Progenitor cell of endocrine pancreas (in vitro differentiated cells): ENCODE measurements around the gene LRRC58. TPM values are rescaled to one million over a fixed set of nuclear protein-coding genes. Genes with fewer than 3 reads are reported as not detected.
"Not testable (repeated sequence)": the region's sequence is repeated elsewhere in the genome, so short reads cannot be mapped to it uniquely, and the experiment has no call there.

Experiments used
- DNase-seq: peaks from one replicate; pipeline ENCODE4 v3.0.0; 2021; ENCODE audit warnings: low spot score; ENCODE audit not compliant: unreplicated experiment
- H3K27ac Mint-ChIP-seq: 2 replicates; pipeline ENCODE4 v1.8.0; 2021; ENCODE audit warnings: mild to moderate bottlenecking, moderate library complexity, mixed read lengths
- H3K27me3 Mint-ChIP-seq: 2 replicates; pipeline ENCODE4 v1.8.0; 2021; ENCODE audit warnings: mixed read lengths
- H3K36me3 Mint-ChIP-seq: 2 replicates; pipeline ENCODE4 v1.8.0; 2022; ENCODE audit warnings: mixed read lengths; ENCODE audit not compliant: insufficient read depth
- H3K4me1 Mint-ChIP-seq: 2 replicates; pipeline ENCODE4 v1.8.0; 2021; ENCODE audit warnings: low read depth, mixed read lengths
- H3K4me3 Mint-ChIP-seq: 2 replicates; pipeline ENCODE4 v1.8.0; 2021; ENCODE audit warnings: low read depth, mild to moderate bottlenecking, moderate library complexity, mixed read lengths
- H3K9me3 Mint-ChIP-seq: 2 replicates; pipeline ENCODE4 v1.8.0; 2021; ENCODE audit warnings: low read depth, mixed read lengths
- total RNA-seq: library from RNA; stranded (reverse); gene quantifications from 2 replicates; pipeline ENCODE4 v1.2.1, GENCODE V29; 2021
- TF ChIP-seq, protein P1 (sequence below): fragments of 200-600 bp; sonication (generic); IDR thresholded peaks from one replicate; pipeline ENCODE4 v1.5.0; 2021; ENCODE audit warnings: antibody characterized with exemption, mild to moderate bottlenecking; ENCODE audit not compliant: unreplicated experiment

Gene LRRC58
- total RNA-seq, 1 donor from 2014 or later, result 14.0 TPM

- Mint-ChIP-seq H3K9me3 (peaks cover 4% of the 10 kb centered on the region), H3K4me3 (no peak overlapping the region), H3K4me1 (peaks cover 6% of the 10 kb centered on the region), H3K27ac (no peak overlapping the region), H3K36me3 (peaks cover 3% of the 10 kb centered on the region), H3K27me3 (no peaks in the 10 kb centered on the region)
- DNase-seq, result no peak
- TF ChIP-seq, protein P1, sequence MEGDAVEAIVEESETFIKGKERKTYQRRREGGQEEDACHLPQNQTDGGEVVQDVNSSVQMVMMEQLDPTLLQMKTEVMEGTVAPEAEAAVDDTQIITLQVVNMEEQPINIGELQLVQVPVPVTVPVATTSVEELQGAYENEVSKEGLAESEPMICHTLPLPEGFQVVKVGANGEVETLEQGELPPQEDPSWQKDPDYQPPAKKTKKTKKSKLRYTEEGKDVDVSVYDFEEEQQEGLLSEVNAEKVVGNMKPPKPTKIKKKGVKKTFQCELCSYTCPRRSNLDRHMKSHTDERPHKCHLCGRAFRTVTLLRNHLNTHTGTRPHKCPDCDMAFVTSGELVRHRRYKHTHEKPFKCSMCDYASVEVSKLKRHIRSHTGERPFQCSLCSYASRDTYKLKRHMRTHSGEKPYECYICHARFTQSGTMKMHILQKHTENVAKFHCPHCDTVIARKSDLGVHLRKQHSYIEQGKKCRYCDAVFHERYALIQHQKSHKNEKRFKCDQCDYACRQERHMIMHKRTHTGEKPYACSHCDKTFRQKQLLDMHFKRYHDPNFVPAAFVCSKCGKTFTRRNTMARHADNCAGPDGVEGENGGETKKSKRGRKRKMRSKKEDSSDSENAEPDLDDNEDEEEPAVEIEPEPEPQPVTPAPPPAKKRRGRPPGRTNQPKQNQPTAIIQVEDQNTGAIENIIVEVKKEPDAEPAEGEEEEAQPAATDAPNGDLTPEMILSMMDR, result no peak
These were observed 46.8 kb downstream of the LRRC58 start for GRCh38 chr3:120302361-120302760.

GRCh38 chr3:120300971-120301370 is 48.2 kb downstream of the LRRC58 start:
- Mint-ChIP-seq H3K9me3 (no peaks in the 10 kb centered on the region), H3K36me3 (no peaks in the 10 kb centered on the region), H3K4me3 (no peak overlapping the region), H3K27me3 (peaks cover 3% of the 10 kb centered on the region), H3K4me1 (peaks cover 6% of the 10 kb centered on the region), H3K27ac (no peak overlapping the region)
- DNase-seq, result no peak
- TF ChIP-seq, protein P1, result no peak

DNA sequence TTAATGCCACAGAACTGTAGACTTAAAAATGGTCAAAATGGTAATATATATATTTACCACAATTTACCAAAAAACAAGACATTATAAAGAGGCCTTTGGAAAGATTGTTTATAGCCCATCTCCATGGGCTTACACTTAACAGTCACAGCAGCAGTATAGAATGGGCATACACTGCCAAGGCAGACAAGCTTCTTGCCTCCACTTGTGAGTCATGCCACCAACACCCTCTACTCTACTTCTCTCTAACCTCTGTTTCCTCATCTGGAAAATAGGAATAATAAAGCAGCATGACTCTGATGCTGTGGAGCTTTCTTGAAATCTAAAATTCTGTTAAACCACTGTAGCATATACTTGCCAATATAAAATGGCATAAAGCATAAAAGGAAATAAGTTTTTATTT is 49.8 kb downstream of the LRRC58 start:
- Mint-ChIP-seq H3K36me3 (no peaks in the 10 kb centered on the region), H3K4me1 (peaks cover 6% of the 10 kb centered on the region), H3K27me3 (peaks cover 7% of the 10 kb centered on the region), H3K4me3 (no peak overlapping the region), H3K9me3 (no peaks in the 10 kb centered on the region), H3K27ac (no peak overlapping the region)
- TF ChIP-seq, protein P1, result no peak
- no peak for DNase-seq

- TF ChIP-seq, protein P1, result no peak
- H3K4me3 Mint-ChIP-seq, result no peak overlapping the region
- H3K27ac Mint-ChIP-seq, result no peak overlapping the region
- H3K4me1 Mint-ChIP-seq, result peaks cover 6% of the 10 kb centered on the region
- peaks cover 1% of the 10 kb centered on the region for H3K9me3 Mint-ChIP-seq
- H3K36me3 Mint-ChIP-seq, result no peaks in the 10 kb centered on the region
- DNase-seq, result no peak
- peaks cover 7% of the 10 kb centered on the region for H3K27me3 Mint-ChIP-seq
These were observed 50.2 kb downstream of the LRRC58 start for GRCh38 chr3:120298996-120299395.

DNA sequence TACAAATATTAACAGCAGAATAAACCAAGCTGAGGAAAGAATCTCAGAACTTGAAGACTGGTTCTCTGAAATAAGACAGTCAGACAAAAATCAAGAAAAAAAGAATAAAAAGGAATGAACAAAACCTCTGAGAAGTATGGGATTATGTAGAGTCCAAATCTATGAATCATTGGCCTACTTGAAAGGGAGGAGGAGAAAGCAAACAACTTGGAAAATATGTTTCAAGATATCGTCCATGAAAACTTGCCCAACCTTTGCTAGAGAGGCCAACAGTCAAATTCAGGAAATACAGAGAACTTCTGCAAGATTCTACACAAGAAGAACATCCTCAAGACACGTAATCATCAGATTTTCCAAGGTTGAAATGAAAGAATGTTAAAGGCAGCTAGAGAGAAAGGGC is 57.6 kb downstream of the LRRC58 start:
- not testable (repeated sequence) for H3K27ac Mint-ChIP-seq, DNase-seq, H3K36me3 Mint-ChIP-seq, H3K4me3 Mint-ChIP-seq, H3K4me1 Mint-ChIP-seq
- Mint-ChIP-seq H3K27me3 (peaks cover 21% of the 10 kb centered on the region), H3K9me3 (peaks cover 12% of the 10 kb centered on the region)

DNA sequence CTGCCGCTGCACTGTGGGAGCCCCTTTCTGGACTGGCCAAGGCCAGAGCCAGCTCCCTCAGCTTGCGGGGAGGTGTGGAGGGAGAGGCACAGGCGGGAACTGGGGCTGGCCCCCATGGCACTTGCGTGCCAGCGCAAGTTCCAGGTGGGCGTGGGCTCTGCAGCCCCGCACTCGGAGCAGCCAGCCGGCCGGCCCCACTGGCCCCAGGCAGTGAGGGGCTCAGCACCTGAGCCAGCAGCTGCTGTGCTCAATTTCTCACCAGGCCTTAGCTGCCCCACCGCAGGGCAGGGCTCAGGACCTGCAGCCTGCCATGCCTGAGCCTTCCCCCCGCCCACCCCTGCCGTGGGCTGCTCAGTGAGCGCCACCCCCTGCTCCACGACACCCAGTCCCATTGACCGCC is 59.5 kb downstream of the LRRC58 start:
- TF ChIP-seq, protein P1, result no peak
- Mint-ChIP-seq H3K4me1 (no peaks in the 10 kb centered on the region), H3K9me3 (peaks cover 12% of the 10 kb centered on the region), H3K4me3 (no peak overlapping the region), H3K36me3 (no peaks in the 10 kb centered on the region), H3K27ac (no peak overlapping the region), H3K27me3 (peaks cover 32% of the 10 kb centered on the region)
- DNase-seq, result no peak
